ENCODE results near the gene COL20A1.
"Not testable (repeated sequence)": the region's sequence is repeated elsewhere in the genome, so short reads cannot be mapped to it uniquely, and the experiment has no call there.

The COL20A1 gene

GRCh38 chr20:63379872-63380271 lies 86.9 kb downstream of the COL20A1 start:
- DNase-seq = not testable (repeated sequence)

GRCh38 chr20:63380346-63380870 lies 87.4 kb downstream of the COL20A1 start:
- no peak for DNase-seq

GRCh38 chr20:63381781-63382431 lies 88.9 kb downstream of the COL20A1 start:
- DNase-seq = peak in 1 of 2 donors; percentile 33

- no peak for DNase-seq
These were observed 89.7 kb downstream of the COL20A1 start for GRCh38 chr20:63382551-63383300.

DNA sequence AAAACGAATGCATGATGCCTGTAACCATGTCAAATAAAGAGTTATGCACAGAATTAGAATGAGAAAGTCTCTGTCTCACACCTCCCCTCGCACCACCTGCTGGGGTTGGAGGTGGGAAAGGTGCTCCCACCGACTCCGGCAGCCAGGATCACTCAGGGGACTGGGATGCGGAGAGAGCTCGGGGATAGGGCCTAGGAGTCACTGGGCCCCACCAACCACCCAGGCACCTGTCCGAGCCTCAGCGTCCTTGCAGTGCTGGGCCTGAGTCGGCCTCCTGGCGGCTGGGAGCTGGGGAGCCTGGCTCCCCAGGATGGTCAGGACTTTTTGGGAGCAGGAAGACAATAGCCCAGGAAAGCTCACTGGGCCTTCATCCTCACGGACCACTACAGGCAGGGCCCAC lies 90.6 kb downstream of the COL20A1 start:
- DNase-seq = no peak

- no peak for DNase-seq
These were observed 91.3 kb downstream of the COL20A1 start for GRCh38 chr20:63384336-63384735.
